K562 (cell line): ENCODE results near the gene ATOH1.

ENCODE experiments used
- BCLAF1 ChIP-seq, 2 experiments: fragments of 450-650 bp in 1 of 2; IDR thresholded peaks; 2 replicates each; pipeline ENCODE4 v1.6.1; 2011 to 2017; ENCODE audit warnings: low read depth in 2 of 2, antibody characterized with exemption in 1 of 2, borderline replicate concordance in 1 of 2, low read length in 1 of 2, mild to moderate bottlenecking in 1 of 2, mixed read lengths in 1 of 2; ENCODE audit not compliant: control insufficient read depth in 1 of 2
- BHLHE40 ChIP-seq: IDR thresholded peaks from 2 replicates; pipeline ENCODE4 v1.6.1; 2011; ENCODE audit warnings: low read length, improper control_type of control experiment
- CTCF ChIP-seq, 3 experiments: IDR thresholded peaks in 2 of 3; conservative IDR thresholded peaks in 1 of 3; 2 replicates each; pipeline ENCODE4 v1.5.1; 2011 to 2012; ENCODE audit warnings: low read length in 3 of 3, mild to moderate bottlenecking in 3 of 3, control low read depth in 2 of 3, improper control_type of control experiment in 1 of 3, inconsistent platforms in 1 of 3, low read depth in 1 of 3, mixed read lengths in 1 of 3, moderate library complexity in 1 of 3; ENCODE audit not compliant: insufficient read depth in 2 of 3
- POLR2AphosphoS5 ChIP-seq: IDR thresholded peaks from 2 replicates; pipeline ENCODE4 v1.6.1; 2011; ENCODE audit warnings: mild to moderate bottlenecking, low read depth, low read length, moderate library complexity; ENCODE audit not compliant: control insufficient read depth, insufficient read depth
- YY1 ChIP-seq, 3 experiments: IDR thresholded peaks; 2 replicates each; pipeline ENCODE4 v1.6.1; 2011; ENCODE audit warnings: low read length in 2 of 3, mild to moderate bottlenecking in 2 of 3, moderate library complexity in 2 of 3, borderline replicate concordance in 1 of 3, control low read depth in 1 of 3, low read depth in 1 of 3; ENCODE audit not compliant: insufficient read depth in 3 of 3, insufficient replicate concordance in 2 of 3, control insufficient read depth in 1 of 3, insufficient read length in 1 of 3; ENCODE audit errors: extremely low read depth in 1 of 3
- ZBTB49 ChIP-seq: sonication (generic); formaldehyde crosslinking; IDR thresholded peaks from 2 replicates; pipeline ENCODE4 v1.8.0; 2022; ENCODE audit warnings: missing genetic modification reagents, mild to moderate bottlenecking, borderline replicate concordance
- ZNF408 ChIP-seq: fragments of 250-450 bp; sonication (Bioruptor Pico); IDR thresholded peaks from 2 replicates; pipeline ENCODE4 v1.4.0; 2020; ENCODE audit warnings: low read depth, mild to moderate bottlenecking, moderate library complexity
- ZSCAN32 ChIP-seq: fragments of 450-650 bp; formaldehyde crosslinking; IDR thresholded peaks from 2 replicates; pipeline ENCODE4 v1.4.0; 2020; ENCODE audit warnings: mild to moderate bottlenecking, moderate library complexity

GRCh38 chr4:93879919-93880318 lies 51.4 kb downstream of the ATOH1 start:
- TF ChIP-seq CTCF (IDR thresholded peaks at IDR 0.05 in 2 of 3, conservative IDR thresholded peaks at IDR 0.05 in 1 of 3; ENCODE audit: insufficient read depth in 2 of 3, low read depth in 1 of 3, low read length in 3 of 3): no peak
- no peak for TF ChIP-seq BCLAF1 (IDR thresholded peaks at IDR 0.05; ENCODE audit: borderline replicate concordance in 1 of 2, control insufficient read depth in 1 of 2, low read depth in 2 of 2, low read length in 1 of 2)
- TF ChIP-seq YY1 (IDR thresholded peaks at IDR 0.05; ENCODE audit: borderline replicate concordance in 1 of 3, control insufficient read depth in 1 of 3, extremely low read depth in 1 of 3, insufficient read depth in 3 of 3, insufficient read length in 1 of 3, insufficient replicate concordance in 2 of 3, low read depth in 1 of 3, low read length in 2 of 3): no peak
- TF ChIP-seq BHLHE40: no peak
- no peak for TF ChIP-seq ZBTB49
- no peak for TF ChIP-seq ZNF408
- TF ChIP-seq POLR2AphosphoS5: no peak
- TF ChIP-seq ZSCAN32 (CRISPR knock-in tag): no peak
